Mesendoderm (in vitro differentiated cells): ENCODE measurements around the gene HPF1.

Source experiments
- DNase-seq: peaks from one replicate; pipeline ENCODE4 v3.0.0; 2013
- H2AK5ac ChIP-seq: 2 replicates; pipeline ENCODE4 v1.6.1; 2013; ENCODE audit warnings: low read length, inconsistent platforms
- H2BK120ac ChIP-seq: 2 replicates; pipeline ENCODE4 v1.6.1; 2013; ENCODE audit warnings: low read depth, mild to moderate bottlenecking, low read length, moderate library complexity, mixed read lengths
- H2BK15ac ChIP-seq: replicated peaks from 2 replicates; pipeline ENCODE4 v1.6.1; 2013; ENCODE audit warnings: low read depth, mild to moderate bottlenecking, moderate library complexity
- H2BK5ac ChIP-seq: 2 replicates; pipeline ENCODE4 v1.6.1; 2013; ENCODE audit warnings: low read length, inconsistent platforms
- H3K18ac ChIP-seq: 2 replicates; pipeline ENCODE4 v1.6.1; 2013; ENCODE audit warnings: mild to moderate bottlenecking, low read length, mixed read lengths
- H3K23ac ChIP-seq: one replicate; pipeline ENCODE4 v1.6.1; 2013; ENCODE audit warnings: low read length
- H3K27ac ChIP-seq: 2 replicates; pipeline ENCODE4 v1.5.1; 2013; ENCODE audit warnings: low read depth, mild to moderate bottlenecking, inconsistent platforms, low read length, moderate library complexity
- H3K27me3 ChIP-seq: 2 replicates; pipeline ENCODE4 v1.6.1; 2013; ENCODE audit warnings: low read length, control low read depth, mild to moderate bottlenecking, inconsistent platforms; ENCODE audit not compliant: insufficient read depth, poor library complexity
- H3K36me3 ChIP-seq: 2 replicates; pipeline ENCODE4 v1.6.1; 2013; ENCODE audit warnings: low read length, inconsistent platforms; ENCODE audit not compliant: control insufficient read depth, insufficient read depth
- H3K4ac ChIP-seq: one replicate; pipeline ENCODE4 v1.6.1; 2013; ENCODE audit warnings: low read depth, mild to moderate bottlenecking, low read length, moderate library complexity
- H3K4me1 ChIP-seq: 2 replicates; pipeline ENCODE4 v1.6.1; 2013; ENCODE audit warnings: low read depth, low read length, inconsistent platforms; ENCODE audit not compliant: control insufficient read depth
- H3K4me2 ChIP-seq: 2 replicates; pipeline ENCODE4 v1.6.1; 2013; ENCODE audit warnings: low read length
- H3K4me3 ChIP-seq: 2 replicates; pipeline ENCODE4 v1.5.1; 2013; ENCODE audit warnings: mild to moderate bottlenecking, low read length
- H3K56ac ChIP-seq: one replicate; pipeline ENCODE4 v1.6.1; 2013; ENCODE audit warnings: low read length
- H3K79me1 ChIP-seq: 2 replicates; pipeline ENCODE4 v1.6.1; 2013; ENCODE audit warnings: low read length, inconsistent platforms
- H3K79me2 ChIP-seq: 2 replicates; pipeline ENCODE4 v1.6.1; 2013; ENCODE audit warnings: mild to moderate bottlenecking, low read length; ENCODE audit not compliant: control insufficient read depth, insufficient read depth
- H3K9ac ChIP-seq: 2 replicates; pipeline ENCODE4 v1.6.1; 2013; ENCODE audit warnings: low read length, inconsistent platforms
- H4K5ac ChIP-seq: one replicate; pipeline ENCODE4 v1.6.1; 2013; ENCODE audit warnings: low read length
- H4K8ac ChIP-seq: one replicate; pipeline ENCODE4 v1.6.1; 2013; ENCODE audit warnings: low read depth, mild to moderate bottlenecking, control low read depth, low read length, moderate library complexity
- WGBS: extraction: QIAGEN DNeasy Blood & Tissue Kit; methylation state at CpG from one replicate; pipeline ENCODE4 v1.1.7; 2013; ENCODE audit warnings: low lambda C conversion rate, missing lambda C conversion rate; ENCODE audit not compliant: insufficient coverage; ENCODE audit errors: extremely low coverage; 5-methylcytosine and 5-hydroxymethylcytosine counted together

The HPF1 gene

GRCh38 chr4:169715826-169716225 is 41.9 kb downstream of the HPF1 start:
- no peak overlapping the region for H2BK120ac ChIP-seq
- no CpG with 5 or more reads among the region's 2 CpGs for WGBS
- no peak overlapping the region for H3K4me2 ChIP-seq
- H3K79me1 ChIP-seq: no peaks in the 10 kb centered on the region
- H2BK5ac ChIP-seq: no peak overlapping the region
- no peaks in the 10 kb centered on the region for H3K36me3 ChIP-seq
- no peak for DNase-seq
- H3K27me3 ChIP-seq: no peaks in the 10 kb centered on the region
- no peak overlapping the region for H4K5ac ChIP-seq
- H4K8ac ChIP-seq: no peak overlapping the region
- no peaks in the 10 kb centered on the region for H3K79me2 ChIP-seq
- H3K4ac ChIP-seq: no peak overlapping the region
- H3K56ac ChIP-seq: no peak overlapping the region
- no peak overlapping the region for H3K9ac ChIP-seq
- no peak overlapping the region for H2BK15ac ChIP-seq
- H3K23ac ChIP-seq: no peak overlapping the region
- H3K27ac ChIP-seq: no peak overlapping the region
- H3K18ac ChIP-seq: no peak overlapping the region
- H2AK5ac ChIP-seq: no peak overlapping the region
- H3K4me1 ChIP-seq: no peaks in the 10 kb centered on the region
- H3K4me3 ChIP-seq: no peak overlapping the region

GRCh38 chr4:169707958-169708643 is 49.6 kb downstream of the HPF1 start:
- H4K8ac ChIP-seq: peak overlapping the region; percentile 89
- H3K4me3 ChIP-seq: no peak overlapping the region
- no peak overlapping the region for H3K23ac ChIP-seq
- no peak overlapping the region for H3K9ac ChIP-seq
- H3K4me1 ChIP-seq: no peaks in the 10 kb centered on the region
- no peak for DNase-seq
- no CpG with 5 or more reads among the region's 2 CpGs for WGBS
- H3K79me1 ChIP-seq: no peaks in the 10 kb centered on the region
- no peak overlapping the region for H2BK5ac ChIP-seq
- H2BK120ac ChIP-seq: no peak overlapping the region
- no peaks in the 10 kb centered on the region for H3K79me2 ChIP-seq
- H3K56ac ChIP-seq: no peak overlapping the region
- no peaks in the 10 kb centered on the region for H3K36me3 ChIP-seq
- no peaks in the 10 kb centered on the region for H3K27me3 ChIP-seq
- H4K5ac ChIP-seq: no peak overlapping the region
- H3K4me2 ChIP-seq: no peak overlapping the region
- H2BK15ac ChIP-seq: no peak overlapping the region
- no peak overlapping the region for H3K27ac ChIP-seq
- no peak overlapping the region for H3K4ac ChIP-seq
- no peak overlapping the region for H2AK5ac ChIP-seq
- no peak overlapping the region for H3K18ac ChIP-seq

GRCh38 chr4:169698331-169698730 is 59.4 kb downstream of the HPF1 start:
- Histone ChIP-seq H3K4me2 (no peak overlapping the region), H3K36me3 (no peaks in the 10 kb centered on the region), H2BK120ac (no peak overlapping the region), H3K4me3 (no peak overlapping the region), H3K79me1 (no peaks in the 10 kb centered on the region), H2BK15ac (no peak overlapping the region), H4K5ac (no peak overlapping the region), H3K56ac (no peak overlapping the region), H3K4me1 (no peaks in the 10 kb centered on the region), H3K9ac (no peak overlapping the region), H2AK5ac (no peak overlapping the region), H2BK5ac (no peak overlapping the region), H3K27ac (no peak overlapping the region), H3K79me2 (no peaks in the 10 kb centered on the region), H3K23ac (no peak overlapping the region), H4K8ac (no peak overlapping the region), H3K27me3 (no peaks in the 10 kb centered on the region), H3K4ac (no peak overlapping the region), H3K18ac (no peak overlapping the region)
- no peak for DNase-seq
- WGBS: no CpG with 5 or more reads among the region's 5 CpGs

- H2BK5ac ChIP-seq: no peak overlapping the region
- no peak overlapping the region for H3K4ac ChIP-seq
- no peaks in the 10 kb centered on the region for H3K79me1 ChIP-seq
- no peak overlapping the region for H2BK15ac ChIP-seq
- H3K36me3 ChIP-seq: no peaks in the 10 kb centered on the region
- no peak overlapping the region for H3K4me3 ChIP-seq
- no peak overlapping the region for H2AK5ac ChIP-seq
- no peak overlapping the region for H4K8ac ChIP-seq
- no peak overlapping the region for H4K5ac ChIP-seq
- H3K4me1 ChIP-seq: no peaks in the 10 kb centered on the region
- H3K79me2 ChIP-seq: no peaks in the 10 kb centered on the region
- no peak for DNase-seq
- H3K23ac ChIP-seq: no peak overlapping the region
- H2BK120ac ChIP-seq: no peak overlapping the region
- H3K9ac ChIP-seq: no peak overlapping the region
- no peaks in the 10 kb centered on the region for H3K27me3 ChIP-seq
- no peak overlapping the region for H3K56ac ChIP-seq
- H3K18ac ChIP-seq: no peak overlapping the region
- WGBS: no CpG with 5 or more reads among the region's 5 CpGs
- H3K4me2 ChIP-seq: no peak overlapping the region
- no peak overlapping the region for H3K27ac ChIP-seq
Measured at GRCh38 chr4:169690787-169691186, 67.0 kb downstream of the HPF1 start.

- no peak overlapping the region for H3K18ac ChIP-seq
- H3K27ac ChIP-seq: no peak overlapping the region
- no peaks in the 10 kb centered on the region for H3K27me3 ChIP-seq
- no peaks in the 10 kb centered on the region for H3K79me2 ChIP-seq
- no peak overlapping the region for H2BK5ac ChIP-seq
- no peaks in the 10 kb centered on the region for H3K4me1 ChIP-seq
- H3K23ac ChIP-seq: no peak overlapping the region
- no peak for DNase-seq
- H3K56ac ChIP-seq: no peak overlapping the region
- no peak overlapping the region for H3K4me3 ChIP-seq
- no peak overlapping the region for H4K5ac ChIP-seq
- no peak overlapping the region for H2BK120ac ChIP-seq
- no peak overlapping the region for H2AK5ac ChIP-seq
- H3K36me3 ChIP-seq: no peaks in the 10 kb centered on the region
- H3K9ac ChIP-seq: no peak overlapping the region
- H4K8ac ChIP-seq: no peak overlapping the region
- no peaks in the 10 kb centered on the region for H3K79me1 ChIP-seq
- no peak overlapping the region for H3K4ac ChIP-seq
- no CpG with 5 or more reads among the region's 1 CpG for WGBS
- no peak overlapping the region for H3K4me2 ChIP-seq
- no peak overlapping the region for H2BK15ac ChIP-seq
Measured at GRCh38 chr4:169689681-169690080, 68.1 kb downstream of the HPF1 start.
